GM18508 (cell line): ENCODE measurements around the gene IL19.

ENCODE experiments used
- ATAC-seq: cut with Tn5 transposase; IDR thresholded peaks from one replicate; pipeline ENCODE4 v1.9.1; 2021; ENCODE audit warnings: moderate number of reproducible peaks; ENCODE audit not compliant: insufficient read depth, unreplicated experiment

Gene IL19

DNA sequence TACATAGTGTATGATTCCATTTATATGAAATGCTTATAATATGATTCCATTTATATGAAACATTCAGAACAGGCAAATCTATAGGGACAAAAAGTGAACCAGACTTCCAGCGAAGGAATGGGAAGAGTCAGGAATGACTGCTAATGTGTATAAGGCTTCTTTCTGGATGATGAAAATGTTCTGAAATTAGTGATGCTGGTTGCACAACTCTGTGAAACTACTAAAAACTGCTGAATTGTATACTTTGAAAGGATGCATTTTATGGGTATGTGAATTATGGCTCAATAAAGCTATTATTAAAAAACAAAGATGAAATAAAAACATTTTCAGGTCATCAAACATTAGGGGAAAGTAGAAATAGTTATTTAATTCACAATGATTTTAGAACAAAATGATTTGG lies 112.6 kb downstream of the IL19 start:
- ATAC-seq: no peak

DNA sequence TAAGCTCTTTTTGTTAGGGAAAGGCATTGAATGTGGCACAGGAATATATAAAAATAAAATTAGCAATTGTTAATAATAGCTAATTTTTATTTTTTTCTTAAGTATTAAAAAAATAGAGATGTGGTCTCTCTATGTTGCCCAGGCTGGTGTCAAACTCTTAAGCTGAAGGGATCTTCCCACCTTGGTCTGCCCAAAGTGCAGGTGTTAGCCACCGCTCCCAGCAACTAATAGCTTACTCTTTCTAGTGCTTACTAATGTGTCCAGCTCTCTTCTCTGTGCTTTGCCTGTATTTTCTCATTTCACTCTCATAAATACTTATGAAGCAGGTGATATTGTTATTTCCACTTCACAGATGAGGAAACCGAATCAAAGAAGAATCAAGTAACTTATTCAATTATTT lies 113.3 kb downstream of the IL19 start:
- ATAC-seq: no peak

DNA sequence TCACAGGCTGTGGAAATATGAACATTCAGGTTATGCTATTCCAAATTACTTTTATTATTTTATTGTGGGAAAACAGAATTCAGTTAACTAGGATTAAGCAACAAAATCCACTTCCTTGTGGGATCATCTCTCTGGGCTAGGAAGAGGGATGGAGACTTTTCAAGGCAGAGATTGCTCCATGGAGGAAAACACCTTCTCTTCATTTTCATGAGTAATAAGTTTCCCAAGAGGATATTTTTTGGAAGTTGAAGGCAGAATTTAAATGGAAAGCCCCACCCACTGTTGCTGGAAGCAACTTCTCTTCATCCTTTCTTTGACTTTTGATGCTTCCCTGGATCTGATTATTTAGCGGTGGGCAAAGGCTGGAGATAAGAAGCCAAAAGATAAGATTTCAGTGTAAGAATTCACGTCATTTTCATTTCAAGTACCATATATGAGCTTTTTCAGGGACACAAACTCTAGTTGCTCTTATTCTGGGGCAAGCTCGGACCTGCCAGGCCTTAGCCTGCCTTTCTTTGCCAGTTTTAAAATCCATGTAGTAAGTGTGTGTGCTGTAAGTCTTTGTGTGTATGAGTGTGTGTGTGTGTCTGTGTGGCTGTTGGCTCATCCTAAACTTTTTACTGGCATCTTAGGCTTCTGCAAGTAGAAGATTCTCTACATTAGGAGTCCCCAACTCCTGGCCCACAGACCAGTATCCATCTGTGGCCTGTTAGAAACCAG lies 114.9 kb downstream of the IL19 start:
- ATAC-seq: no peak

DNA sequence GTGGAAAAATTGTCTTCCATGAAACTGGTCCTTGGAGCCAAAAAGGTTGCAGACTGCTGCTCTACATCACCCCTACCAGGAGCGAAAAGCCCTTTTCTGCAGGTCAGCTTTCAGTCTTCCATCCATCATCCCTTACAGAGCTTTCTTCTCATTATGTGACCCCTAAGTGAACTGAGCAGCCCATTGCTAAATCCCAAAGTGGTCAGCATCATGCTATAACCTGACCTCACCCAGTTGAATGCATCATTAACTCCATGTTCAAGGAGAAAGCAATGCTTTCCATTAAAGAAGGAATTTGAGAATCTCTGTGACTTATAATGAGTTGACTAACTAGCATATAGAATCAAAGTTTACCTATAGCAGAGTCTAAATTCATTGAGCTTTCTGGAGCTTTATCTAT lies 116.3 kb downstream of the IL19 start:
- ATAC-seq: no peak

DNA sequence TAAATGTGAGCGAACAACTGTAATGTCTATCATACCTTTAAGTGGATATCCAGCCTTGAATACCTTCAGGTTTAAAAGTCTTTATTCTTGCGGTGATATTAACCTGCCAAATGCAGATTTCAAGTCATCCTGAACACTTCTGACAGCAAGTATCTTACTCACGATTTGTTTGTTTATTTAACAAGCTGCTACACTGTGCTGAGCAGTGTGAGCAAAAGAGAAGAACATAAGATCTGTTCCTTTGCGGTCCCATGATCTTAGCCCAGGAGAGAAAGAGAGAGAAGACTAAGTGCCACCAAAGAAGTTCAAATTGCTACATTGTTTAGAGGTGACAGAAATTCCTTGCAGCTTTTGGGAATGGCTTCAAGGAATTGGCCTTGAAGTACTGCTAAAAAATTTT lies 117.1 kb downstream of the IL19 start:
- no peak for ATAC-seq

DNA sequence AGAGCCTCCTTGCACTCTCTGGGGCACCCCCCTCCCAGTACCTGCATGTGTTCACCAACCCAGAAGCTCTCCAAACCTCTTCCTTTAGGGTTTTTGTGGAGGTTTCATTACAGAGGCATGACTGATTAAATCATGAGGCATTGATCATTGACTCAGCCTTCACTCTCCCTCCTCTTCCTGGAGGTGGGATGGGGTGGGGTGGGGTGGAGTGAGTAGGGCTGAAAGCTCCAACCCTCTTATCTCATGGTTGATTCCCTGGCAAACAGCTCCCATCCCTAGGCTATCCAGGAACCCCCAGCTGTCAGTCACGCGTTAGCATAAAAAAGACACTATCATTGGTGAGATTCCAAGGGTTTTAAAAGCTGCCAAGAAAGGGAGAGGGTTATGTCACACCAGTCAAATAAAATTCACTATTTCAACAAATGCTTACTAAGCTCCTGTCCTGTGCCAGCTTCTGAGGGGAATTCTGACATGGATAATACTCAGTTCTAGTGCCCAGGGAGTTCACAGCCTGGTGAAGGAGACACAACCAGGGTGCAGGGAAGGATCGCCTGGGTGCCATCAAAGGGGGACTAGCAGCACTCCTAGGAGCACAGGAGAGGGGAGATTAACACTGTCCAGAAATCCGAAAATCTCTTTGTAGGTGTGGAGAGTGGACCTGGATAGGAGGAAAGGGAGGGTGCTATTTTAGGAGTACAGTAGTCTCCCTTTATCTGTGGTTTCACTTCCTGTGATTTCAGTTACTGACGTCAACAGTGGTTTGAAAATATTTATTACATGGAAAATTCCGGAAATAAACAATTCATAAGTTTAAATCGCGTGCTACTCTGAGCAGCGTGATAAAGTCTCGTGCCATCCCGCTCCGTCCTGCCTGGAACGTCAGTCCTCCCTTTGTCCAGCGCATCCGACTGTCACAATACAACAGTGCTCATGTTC lies 119.8 kb downstream of the IL19 start:
- ATAC-seq: no peak

DNA sequence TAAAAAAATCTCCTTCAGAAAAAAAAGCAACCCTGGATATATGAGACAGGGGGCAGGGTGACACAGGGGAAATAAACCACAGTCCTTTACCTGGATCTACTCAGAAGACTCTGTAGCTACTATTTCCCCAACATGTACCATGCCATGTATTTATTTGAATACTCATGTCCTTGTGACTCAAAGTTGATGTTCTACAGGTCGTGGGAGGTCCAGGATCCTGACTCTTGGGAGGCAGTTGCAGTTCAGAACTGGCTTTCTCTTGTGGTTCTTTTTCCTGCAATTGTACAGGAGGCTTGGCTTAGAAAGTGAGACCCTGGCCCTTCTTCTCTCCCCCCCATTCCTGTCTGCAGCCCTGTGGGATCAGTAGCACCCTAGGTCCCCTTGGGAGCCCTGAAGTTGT lies 120.8 kb downstream of the IL19 start:
- no peak for ATAC-seq
